Stimulated activated CD8-positive, alpha-beta memory T cell treated with anti-CD3 and anti-CD28 coated beads, Interleukin-4, amount 100 ng/mL, for 4 hours (primary cell): ENCODE measurements around the gene SNCA.

Source experiments
- DNase-seq, 2 donors: peaks; one replicate each; pipeline ENCODE4 v3.0.0-alpha.2; 2020; ENCODE audit warnings: low read depth in 2 of 2, low spot score in 1 of 2

Gene SNCA

DNA sequence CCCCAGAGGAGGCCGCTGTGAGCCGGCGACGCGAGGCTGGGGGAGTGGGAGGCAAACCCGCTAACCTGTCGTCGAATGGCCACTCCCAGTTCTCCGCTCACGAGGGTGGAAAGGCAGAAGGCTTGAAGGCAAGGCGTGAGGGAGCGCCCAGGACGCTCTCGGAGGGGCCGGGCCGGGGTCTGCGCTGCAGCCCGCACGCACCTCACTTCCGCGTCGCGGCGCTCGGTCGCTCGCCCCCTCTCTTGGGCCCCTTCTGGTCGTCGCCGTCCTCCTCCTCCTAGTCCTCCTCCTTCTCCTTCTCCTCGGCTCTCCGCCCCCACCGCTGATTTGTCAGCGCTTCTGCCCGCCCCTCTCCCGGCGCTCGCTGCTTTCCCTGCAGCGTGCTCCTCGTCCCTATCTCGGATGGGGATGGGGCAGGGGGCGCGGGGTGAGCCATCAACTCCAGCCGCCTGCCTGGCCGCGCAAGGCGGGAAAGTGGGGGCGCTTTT lies at the start of gene SNCA:
Gene SNCA (minus strand): TSS at position 265 of the 488 bp plus-strand sequence. CDS start 1,494 bp downstream, outside the sequence.
- no peak for DNase-seq

GRCh38 chr4:89879215-89879614 lies 42.3 kb upstream of the SNCA start:
- DNase-seq, result no peak

DNA sequence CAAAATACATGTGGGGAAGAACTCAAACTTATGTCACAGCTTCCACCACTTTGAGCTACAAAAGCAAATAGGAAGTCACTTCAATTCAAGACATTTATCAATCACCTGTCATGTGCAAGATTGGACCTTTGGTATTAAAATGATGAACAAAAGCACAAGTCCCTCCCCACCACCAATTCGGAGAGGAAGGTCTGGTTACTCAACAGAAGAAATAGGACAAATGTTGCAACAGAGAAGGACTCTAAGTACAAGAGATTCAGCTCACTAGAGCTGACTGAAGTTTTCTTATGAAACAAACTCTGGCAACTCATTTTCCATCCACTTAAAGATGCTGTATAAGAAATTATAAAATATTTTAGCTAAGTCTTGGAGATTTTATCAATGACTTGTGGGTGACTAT lies 41.6 kb upstream of the SNCA start:
- DNase-seq, result no peak

GRCh38 chr4:89876548-89876947 lies 39.6 kb upstream of the SNCA start:
- no peak for DNase-seq

DNA sequence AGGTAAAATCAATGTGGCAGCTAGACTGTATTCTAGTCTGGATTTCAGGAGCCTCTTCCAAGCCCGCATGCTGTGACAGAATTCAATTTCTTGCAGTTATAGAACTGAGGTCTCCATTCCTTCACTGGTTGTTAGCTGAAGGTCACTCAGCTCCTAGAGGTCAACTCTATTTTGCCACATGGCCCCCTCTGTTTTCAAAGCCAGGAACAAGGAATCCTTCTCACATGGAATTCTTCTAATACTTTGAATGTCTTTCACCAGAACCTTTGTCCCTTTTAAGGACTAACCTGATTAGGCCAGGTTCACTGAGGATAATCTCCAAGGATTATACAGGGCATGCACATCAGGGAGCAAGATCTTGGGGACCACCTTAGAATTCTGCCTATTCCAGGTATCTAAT lies 34.2 kb upstream of the SNCA start:
- DNase-seq, result no peak

- no peak for DNase-seq
These were observed 32.1 kb upstream of the SNCA start for GRCh38 chr4:89868999-89869589.

- DNase-seq, result no peak
These were observed 31.3 kb upstream of the SNCA start for GRCh38 chr4:89868276-89868675.

DNA sequence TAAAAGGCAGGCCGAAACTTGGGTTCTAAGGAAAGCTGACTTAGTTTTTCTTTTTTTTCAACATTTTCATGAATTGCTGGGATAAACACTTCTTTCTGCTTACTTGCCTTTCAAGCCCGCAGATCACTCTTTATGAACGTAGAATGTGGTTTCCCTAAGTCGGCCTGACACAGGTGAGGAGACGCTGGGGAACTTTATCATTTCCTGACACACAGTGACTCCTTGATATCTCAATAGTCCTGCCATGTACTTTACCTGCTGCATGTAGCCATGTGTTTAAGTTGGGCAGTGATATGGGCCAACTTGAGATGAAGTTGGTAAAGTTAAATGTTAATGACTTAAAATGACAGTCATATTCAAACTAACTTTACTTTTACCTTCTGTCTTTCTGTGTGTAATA lies 26.6 kb upstream of the SNCA start:
- DNase-seq, result no peak

DNA sequence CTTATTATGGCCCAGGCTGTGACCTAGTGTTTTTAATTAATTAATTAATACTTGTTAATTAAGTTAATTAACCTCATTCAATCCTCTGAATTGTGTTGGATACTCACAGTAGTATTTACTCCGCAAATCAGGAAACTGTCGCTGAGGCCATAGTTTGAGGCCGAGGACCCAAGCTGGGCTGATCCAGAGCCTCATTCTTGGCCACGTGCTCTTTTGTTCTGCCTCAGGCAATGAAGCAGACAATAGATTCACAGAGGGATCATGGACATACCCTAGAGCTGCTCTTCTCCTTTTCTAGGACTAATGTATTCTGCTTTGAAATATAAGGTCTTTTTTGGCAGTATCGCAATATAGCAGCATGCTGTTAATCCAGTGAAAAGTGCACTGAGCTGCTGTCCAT lies 24.0 kb upstream of the SNCA start:
- DNase-seq, result no peak

DNA sequence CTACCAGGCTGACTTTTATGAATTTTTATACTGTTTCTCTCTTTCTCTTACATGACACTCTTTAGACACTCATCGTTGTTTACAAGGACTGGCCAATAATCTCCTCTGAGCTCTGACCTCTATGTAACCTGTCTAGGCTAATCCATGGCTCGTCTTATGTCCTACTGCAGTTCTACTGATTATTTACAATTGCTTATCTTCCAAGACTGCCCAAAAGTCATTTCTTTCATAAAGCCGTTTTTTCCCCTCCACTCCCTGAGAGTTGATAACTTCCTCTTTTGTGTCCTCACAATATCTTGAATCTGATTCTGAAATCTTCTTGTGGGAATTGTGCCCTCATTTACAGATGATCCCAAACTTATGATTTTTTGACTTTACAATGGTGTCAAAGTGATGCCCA lies 18.3 kb upstream of the SNCA start:
- no peak for DNase-seq

- DNase-seq, result no peak
These were observed 10.8 kb upstream of the SNCA start for GRCh38 chr4:89847571-89848325.

DNA sequence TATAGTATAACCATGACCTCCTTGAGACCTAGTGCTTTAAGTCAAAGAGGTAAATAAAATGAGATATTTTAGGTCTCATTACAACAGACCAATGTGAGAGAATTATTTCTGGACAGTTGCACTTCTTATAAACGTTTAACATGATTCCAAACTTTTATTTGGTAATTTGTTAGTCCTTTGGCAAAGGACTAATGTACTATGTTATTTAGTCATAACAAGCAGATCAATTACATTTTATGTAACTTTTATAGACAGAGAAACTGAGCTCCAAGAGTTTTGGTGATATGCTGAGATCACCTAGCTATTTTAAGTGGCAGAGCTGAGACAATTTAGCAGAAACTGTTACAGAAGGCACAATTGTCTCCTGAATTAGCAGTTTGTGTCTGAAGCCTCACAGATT lies 2.6 kb upstream of the SNCA start:
- DNase-seq, result no peak

DNA sequence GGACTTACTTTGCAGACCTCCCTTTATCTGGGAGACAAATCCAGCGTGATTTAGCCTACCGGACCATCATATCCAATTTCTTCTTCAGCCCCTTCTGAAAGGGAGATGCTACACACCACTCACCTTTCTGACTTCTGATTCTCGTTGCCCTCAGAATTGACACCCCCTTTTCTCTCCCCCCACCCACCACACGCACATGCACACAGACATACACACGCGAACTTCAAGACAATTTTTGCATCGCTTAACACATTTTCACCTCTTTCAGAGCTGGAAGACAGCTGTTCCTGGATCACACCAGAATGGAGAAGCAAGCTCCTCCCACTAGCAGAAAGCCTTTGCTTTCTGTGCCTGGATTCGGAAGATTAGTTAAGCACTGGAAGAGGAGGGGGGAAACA lies 1.0 kb upstream of the SNCA start:
- DNase-seq, result no peak

GRCh38 chr4:89837385-89837992 lies 528 bp upstream of the SNCA start:
- DNase-seq, result no peak

GRCh38 chr4:89836031-89836745 lies 773 bp downstream of the SNCA start:
- DNase-seq, result no peak

DNA sequence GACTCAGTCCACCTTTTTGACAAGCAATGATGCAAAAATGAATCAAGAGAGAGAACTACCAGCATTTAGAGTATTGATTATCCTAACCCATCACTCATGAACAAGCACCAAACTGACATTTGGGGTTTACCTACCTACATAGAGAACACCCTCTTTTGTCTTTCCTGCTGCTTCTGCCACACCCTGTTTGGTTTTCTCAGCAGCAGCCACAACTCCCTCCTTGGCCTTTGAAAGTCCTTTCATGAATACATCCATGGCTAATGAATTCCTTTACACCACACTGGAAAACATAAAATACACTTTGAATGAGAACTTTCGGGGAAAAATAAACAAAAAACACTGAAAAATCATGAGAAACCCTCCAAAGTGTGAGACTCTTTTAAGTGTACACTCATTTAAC lies 1.5 kb downstream of the SNCA start:
- no peak for DNase-seq

GRCh38 chr4:89834486-89835209 lies 2.3 kb downstream of the SNCA start:
- DNase-seq, result no peak

DNA sequence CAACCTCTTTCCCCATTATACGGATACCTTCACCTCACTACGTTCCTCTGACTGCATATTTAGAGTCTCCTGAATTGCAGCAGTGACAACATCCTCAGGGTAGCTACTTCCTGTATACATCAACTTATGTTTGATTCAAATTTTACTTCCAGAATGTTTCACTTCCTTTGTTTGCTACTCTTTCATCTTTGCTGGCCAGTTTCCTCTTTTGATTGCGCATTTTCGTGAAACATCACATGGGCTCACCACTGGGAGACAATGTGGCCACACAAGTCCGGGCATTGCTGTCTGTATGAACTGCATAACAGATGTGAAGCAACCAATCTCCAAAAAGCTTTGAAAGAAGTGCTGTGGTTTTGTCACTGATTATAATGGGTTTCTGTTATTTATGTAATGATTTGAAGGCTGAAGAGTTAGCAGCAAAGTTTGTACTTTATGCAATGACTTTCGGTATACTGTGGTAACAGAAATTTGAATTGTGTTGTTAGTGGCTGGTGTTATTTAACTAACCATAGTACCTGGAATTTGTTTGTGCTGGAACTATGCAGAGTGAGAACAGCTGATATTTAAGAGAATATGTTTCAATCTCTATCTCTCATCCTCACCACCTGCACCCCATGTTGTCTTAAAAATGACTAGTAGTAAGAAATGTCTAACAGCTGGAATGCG lies 7.4 kb downstream of the SNCA start:
- DNase-seq, result no peak

GRCh38 chr4:89823416-89823815 lies 13.5 kb downstream of the SNCA start:
- DNase-seq, result no peak

- DNase-seq, result no peak
These were observed 15.3 kb downstream of the SNCA start for GRCh38 chr4:89821612-89822011.

DNA sequence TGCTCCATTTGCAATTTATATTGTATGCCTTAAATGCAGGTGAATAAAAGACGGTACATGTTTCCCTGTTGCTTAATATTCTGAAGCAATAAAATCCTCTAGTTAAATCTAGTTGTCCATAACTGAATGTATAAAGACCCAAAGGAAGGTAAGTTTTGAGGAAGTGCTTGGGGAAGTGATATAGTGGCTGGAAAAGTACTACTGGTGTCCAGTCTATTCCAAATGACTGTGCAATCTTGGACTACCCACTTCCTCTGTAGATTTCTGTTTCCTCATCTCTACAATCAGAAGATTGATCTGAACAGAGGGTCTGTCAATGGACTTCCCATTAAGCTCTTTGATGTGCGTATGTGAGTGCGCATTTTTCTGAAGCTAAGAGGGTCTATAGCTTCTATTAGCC lies 17.0 kb downstream of the SNCA start:
- DNase-seq, result no peak
